RWPE1 (cell line): ENCODE measurements around the gene ANKRD27.

Experiments
- CTCF ChIA-PET: fragments of 350-600 bp; sonication (Branson Sonifier 250); formaldehyde crosslinking; extraction: SDS; loops from one replicate; lab custom pipeline; 2021; lab: Yijun Ruan, JAX
- POLR2A ChIA-PET: fragments of 400-600 bp; formaldehyde crosslinking; extraction: SDS; loops from one replicate; lab custom pipeline; 2020; ENCODE audit warnings: antibody characterized with exemption; ENCODE audit not compliant: low non-redundant PET; lab: Yijun Ruan, JAX
- DNase-seq: peaks from one replicate; pipeline ENCODE4 v3.0.0; 2012; ENCODE audit warnings: low spot score
- H3K27ac ChIP-seq: fragments of 450-650 bp; 2 replicates; pipeline ENCODE4 v1.5.1; 2017
- TF ChIP-seq, protein P1 (sequence below): fragments of 450-650 bp; conservative IDR thresholded peaks from 2 replicates; pipeline ENCODE4 v1.5.1; 2017; ENCODE audit warnings: low read depth, mild to moderate bottlenecking

Gene ANKRD27

GRCh38 chr19:32550666-32551065, 124.3 kb downstream of the ANKRD27 start:
- CTCF ChIA-PET = interaction anchor here (0.6 to 0.7 kb wide), 2 partner anchors 930 to 983 kb away, joined by 3 to 8 read pairs; no protein-coding TSS in a partner anchor
- H3K27ac ChIP-seq = no peak overlapping the region
- no peak for DNase-seq
- POLR2A ChIA-PET = no interaction called here
- TF ChIP-seq, protein P1, sequence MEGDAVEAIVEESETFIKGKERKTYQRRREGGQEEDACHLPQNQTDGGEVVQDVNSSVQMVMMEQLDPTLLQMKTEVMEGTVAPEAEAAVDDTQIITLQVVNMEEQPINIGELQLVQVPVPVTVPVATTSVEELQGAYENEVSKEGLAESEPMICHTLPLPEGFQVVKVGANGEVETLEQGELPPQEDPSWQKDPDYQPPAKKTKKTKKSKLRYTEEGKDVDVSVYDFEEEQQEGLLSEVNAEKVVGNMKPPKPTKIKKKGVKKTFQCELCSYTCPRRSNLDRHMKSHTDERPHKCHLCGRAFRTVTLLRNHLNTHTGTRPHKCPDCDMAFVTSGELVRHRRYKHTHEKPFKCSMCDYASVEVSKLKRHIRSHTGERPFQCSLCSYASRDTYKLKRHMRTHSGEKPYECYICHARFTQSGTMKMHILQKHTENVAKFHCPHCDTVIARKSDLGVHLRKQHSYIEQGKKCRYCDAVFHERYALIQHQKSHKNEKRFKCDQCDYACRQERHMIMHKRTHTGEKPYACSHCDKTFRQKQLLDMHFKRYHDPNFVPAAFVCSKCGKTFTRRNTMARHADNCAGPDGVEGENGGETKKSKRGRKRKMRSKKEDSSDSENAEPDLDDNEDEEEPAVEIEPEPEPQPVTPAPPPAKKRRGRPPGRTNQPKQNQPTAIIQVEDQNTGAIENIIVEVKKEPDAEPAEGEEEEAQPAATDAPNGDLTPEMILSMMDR = no peak
